ENCODE data around the gene SCAPER. TPM values are rescaled to one million over a fixed set of nuclear protein-coding genes. Genes with fewer than 3 reads are reported as not detected.
A peak's percentile ranks its signal among the peaks of the same experiment; 100 is the strongest.
"Not testable (repeated sequence)": the region's sequence is repeated elsewhere in the genome, so short reads cannot be mapped to it uniquely, and the experiment has no call there.

SCAPER gene
- total and polyA plus RNA-seq, 4 donors, result 3.3 to 18.0 (median 9.9) TPM

- TF ChIP-seq REST (IDR thresholded peaks at IDR 0.05), result no peak
- TF ChIP-seq NR2F2 (IDR thresholded peaks at IDR 0.05), result no peak
- no peak for TF ChIP-seq FOXA1 (IDR thresholded peaks at IDR 0.05)
- TF ChIP-seq HNF4G (IDR thresholded peaks at IDR 0.05), result no peak
- TF ChIP-seq ZBTB33 (IDR thresholded peaks at IDR 0.05), result no peak
These were observed 193.8 kb downstream of the SCAPER start (continued) for GRCh38 chr15:76711351-76711827.

GRCh38 chr15:76704032-76704431, 201.1 kb downstream of the SCAPER start:
- DNase-seq (ENCODE audit: low spot score); H3K9ac ChIP-seq (ENCODE audit: low read depth in 1 of 2, low read length in 2 of 2); H3K4me1 ChIP-seq (ENCODE audit: control insufficient read depth in 4 of 4, insufficient read depth in 4 of 4, low read length in 3 of 4); H3K9me3 ChIP-seq (ENCODE audit: control insufficient read depth in 4 of 4, low read length in 3 of 4); H3K27me3 ChIP-seq (ENCODE audit: control insufficient read depth in 4 of 4, insufficient read depth in 4 of 4, low read length in 3 of 4); H3K4me3 ChIP-seq (ENCODE audit: low read depth in 1 of 3, low read length in 3 of 3); H3K27ac ChIP-seq (ENCODE audit: low read depth in 1 of 2, low read length in 2 of 2): not testable (repeated sequence)
- WGBS, result 97% methylated on average over 1 of the region's 1 CpG
- peaks cover 0 to 24% (median 9%) of the 10 kb centered on the region in 4 donors for H3K36me3 ChIP-seq (ENCODE audit: control insufficient read depth in 4 of 4, insufficient read depth in 3 of 4, low read depth in 1 of 4, low read length in 3 of 4)

- no peak for TF ChIP-seq REST (IDR thresholded peaks at IDR 0.05)
- TF ChIP-seq TAF1 (conservative IDR thresholded peaks at IDR 0.05), result no peak
- TF ChIP-seq JUND (IDR thresholded peaks at IDR 0.05), result no peak
- TF ChIP-seq HNF4A (conservative IDR thresholded peaks at IDR 0.05), result peak; percentile 42 to 50
- no peak for TF ChIP-seq NR2F2 (IDR thresholded peaks at IDR 0.05)
- no peak for TF ChIP-seq RAD21 (IDR thresholded peaks at IDR 0.05)
- no peak for TF ChIP-seq HNF4G (IDR thresholded peaks at IDR 0.05)
- peak; percentile 61 to 65 for TF ChIP-seq RXRA (IDR thresholded peaks at IDR 0.05)
- no peak for TF ChIP-seq FOXA1 (IDR thresholded peaks at IDR 0.05)
- TF ChIP-seq CTCF (IDR thresholded peaks at IDR 0.05; ENCODE audit: low read depth, low read length, missing input control), result no peak
- TF ChIP-seq ZBTB33 (IDR thresholded peaks at IDR 0.05), result no peak
- no peak for DNase-seq (ENCODE audit: low spot score)
- Histone ChIP-seq H3K27ac (ENCODE audit: low read depth in 1 of 2, low read length in 2 of 2) (no peak overlapping the region), H3K4me1 (ENCODE audit: control insufficient read depth in 4 of 4, insufficient read depth in 4 of 4, low read length in 3 of 4) (peaks cover 0 to 1% (median 0%) of the 10 kb centered on the region in 4 donors), H3K4me3 (ENCODE audit: low read depth in 1 of 3, low read length in 3 of 3) (no peak overlapping the region), H3K36me3 (ENCODE audit: control insufficient read depth in 4 of 4, insufficient read depth in 3 of 4, low read depth in 1 of 4, low read length in 3 of 4) (peaks cover 0 to 24% (median 7%) of the 10 kb centered on the region in 4 donors), H3K27me3 (ENCODE audit: control insufficient read depth in 4 of 4, insufficient read depth in 4 of 4, low read length in 3 of 4) (no peaks in the 10 kb centered on the region), H3K9ac (ENCODE audit: low read depth in 1 of 2, low read length in 2 of 2) (no peak overlapping the region), H3K9me3 (ENCODE audit: control insufficient read depth in 4 of 4, low read length in 3 of 4) (no peaks in the 10 kb centered on the region)
These were observed 208.3 kb downstream of the SCAPER start for GRCh38 chr15:76696840-76697239.

- not testable (repeated sequence) for H3K9me3 ChIP-seq (ENCODE audit: control insufficient read depth in 4 of 4, low read length in 3 of 4); DNase-seq (ENCODE audit: low spot score); H3K27me3 ChIP-seq (ENCODE audit: control insufficient read depth in 4 of 4, insufficient read depth in 4 of 4, low read length in 3 of 4); H3K4me3 ChIP-seq (ENCODE audit: low read depth in 1 of 3, low read length in 3 of 3); H3K27ac ChIP-seq (ENCODE audit: low read depth in 1 of 2, low read length in 2 of 2); H3K4me1 ChIP-seq (ENCODE audit: control insufficient read depth in 4 of 4, insufficient read depth in 4 of 4, low read length in 3 of 4); H3K9ac ChIP-seq (ENCODE audit: low read depth in 1 of 2, low read length in 2 of 2); H3K36me3 ChIP-seq (ENCODE audit: control insufficient read depth in 4 of 4, insufficient read depth in 3 of 4, low read depth in 1 of 4, low read length in 3 of 4)
- 99% methylated on average over 1 of the region's 1 CpG for WGBS
These were observed 212.6 kb downstream of the SCAPER start for GRCh38 chr15:76692546-76692945.
